H1 (cell line): ENCODE data around the gene SAG. TPM values are rescaled to one million over a fixed set of nuclear protein-coding genes. Genes with fewer than 3 reads are reported as not detected.

Source experiments
- CTCF ChIA-PET: fragments of 300-600 bp; sonication (Branson Sonifier 250); formaldehyde crosslinking; loops from one replicate; lab custom pipeline; 2021; ENCODE audit not compliant: partially characterized antibody; lab: Charles Lee
- POLR2A ChIA-PET: fragments of 300-600 bp; sonication (Branson Sonifier 250); formaldehyde crosslinking; loops from one replicate; lab custom pipeline; 2021; ENCODE audit warnings: inconsistent platforms; ENCODE audit not compliant: partially characterized antibody; lab: Charles Lee
- DNase-seq, 2 experiments: peaks; one replicate each; pipeline versions ENCODE4 v3.0.0 to v3.0.0-alpha.2; 2010 to 2022; ENCODE audit warnings: low spot score in 2 of 2, low read depth in 1 of 2, mixed read lengths in 1 of 2
- FAIRE-seq: peaks from 2 replicates; lab custom pipeline; 2011; peaks lifted over from hg19 to GRCh38; lab: Jason Lieb, UNC
- H2AFZ ChIP-seq: 2 replicates; pipeline ENCODE4 v1.8.1; 2012; ENCODE audit warnings: low read length, inconsistent platforms
- H2AK5ac ChIP-seq: 2 replicates; pipeline ENCODE4 v1.6.1; 2013; ENCODE audit warnings: low read depth, low read length
- H2BK120ac ChIP-seq: replicated peaks from 2 replicates; pipeline ENCODE3; 2013; ENCODE audit warnings: low read depth, low read length, inconsistent platforms
- H2BK12ac ChIP-seq: 2 replicates; pipeline ENCODE4 v1.6.1; 2013; ENCODE audit warnings: low read depth, low read length
- H2BK15ac ChIP-seq: 2 replicates; pipeline ENCODE4 v1.6.1; 2013; ENCODE audit warnings: low read length
- H2BK20ac ChIP-seq: 2 replicates; pipeline ENCODE4 v1.6.1; 2013; ENCODE audit warnings: low read length
- H2BK5ac ChIP-seq: 2 replicates; pipeline ENCODE4 v1.6.1; 2013; ENCODE audit warnings: low read depth, low read length
- H3K14ac ChIP-seq: 2 replicates; pipeline ENCODE4 v1.6.1; 2013; ENCODE audit warnings: inconsistent platforms; ENCODE audit not compliant: insufficient read length
- H3K18ac ChIP-seq: 2 replicates; pipeline ENCODE4 v1.6.1; 2013; ENCODE audit warnings: low read length; ENCODE audit errors: extremely low read depth
- H3K23ac ChIP-seq: 2 replicates; pipeline ENCODE4 v1.6.1; 2013; ENCODE audit warnings: inconsistent platforms; ENCODE audit not compliant: insufficient read length
- H3K23me2 ChIP-seq: 2 replicates; pipeline ENCODE4 v1.6.1; 2013; ENCODE audit warnings: low read depth, low read length
- H3K27ac ChIP-seq: 2 replicates; pipeline ENCODE4 v1.6.1; 2011; ENCODE audit warnings: low read depth, low read length, inconsistent platforms
- H3K27me3 ChIP-seq, 4 experiments: replicated peaks in 1 of 4; 1 replicate in 1 of 4; 2 replicates in 3 of 4; pipeline versions ENCODE4 v1.6.1 to v1.8.1; 2011 to 2013; ENCODE audit warnings: low read length in 3 of 4, mild to moderate bottlenecking in 3 of 4, inconsistent platforms in 2 of 4, mixed read lengths in 2 of 4, moderate library complexity in 1 of 4; ENCODE audit not compliant: control insufficient read depth in 3 of 4, insufficient read depth in 3 of 4; ENCODE audit errors: extremely low read depth in 1 of 4
- H3K36me3 ChIP-seq, 4 experiments: 2 replicates each; pipeline versions ENCODE4 v1.6.1 to v1.8.1; 2011 to 2013; ENCODE audit warnings: mild to moderate bottlenecking in 4 of 4, low read length in 3 of 4, moderate library complexity in 2 of 4, control low read depth in 1 of 4, inconsistent platforms in 1 of 4; ENCODE audit not compliant: insufficient read depth in 4 of 4, control insufficient read depth in 2 of 4
- H3K4ac ChIP-seq: replicated peaks from 2 replicates; pipeline ENCODE3; 2013; ENCODE audit warnings: low read length, low read depth, mixed read lengths, inconsistent platforms; ENCODE audit not compliant: insufficient read length
- H3K4me1 ChIP-seq, 4 experiments: replicated peaks in 1 of 4; 1 replicate in 1 of 4; 2 replicates in 3 of 4; pipeline versions ENCODE4 v1.6.1 to v1.8.1; 2011 to 2013; ENCODE audit warnings: low read length in 3 of 4, inconsistent platforms in 2 of 4, mixed read lengths in 1 of 4; ENCODE audit not compliant: insufficient read depth in 4 of 4, control insufficient read depth in 3 of 4
- H3K4me2 ChIP-seq, 2 experiments: 2 replicates each; pipeline versions ENCODE4 v1.6.1 to v1.8.1; 2011 to 2013; ENCODE audit warnings: low read depth in 2 of 2, low read length in 2 of 2, control low read depth in 1 of 2, inconsistent platforms in 1 of 2, mild to moderate bottlenecking in 1 of 2; ENCODE audit not compliant: insufficient read depth in 1 of 2
- H3K4me3 ChIP-seq, 4 experiments: fragments of 200-600, 300-600 bp in 1 of 4; sonication (generic), shearing (Covaris generic), sonication (Bioruptor Twin) in 1 of 4; 2 replicates each; pipeline versions ENCODE4 v1.5.1 to v1.8.1; 2011 to 2016; ENCODE audit warnings: low read length in 4 of 4, low read depth in 3 of 4, control low read depth in 2 of 4, inconsistent platforms in 2 of 4, mild to moderate bottlenecking in 2 of 4, mixed read lengths in 1 of 4, moderate library complexity in 1 of 4; ENCODE audit not compliant: insufficient read depth in 2 of 4; ENCODE audit errors: extremely low read depth in 1 of 4
- H3K56ac ChIP-seq: replicated peaks from 2 replicates; pipeline ENCODE3; 2013; ENCODE audit warnings: low read depth, mild to moderate bottlenecking, mixed read lengths, low read length, inconsistent platforms; ENCODE audit not compliant: insufficient read length
- H3K79me1 ChIP-seq: 2 replicates; pipeline ENCODE4 v1.6.1; 2013; ENCODE audit warnings: low read depth, low read length, control low read depth
- H3K79me2 ChIP-seq, 2 experiments: 2 replicates each; pipeline versions ENCODE4 v1.6.1 to v1.8.1; 2012 to 2013; ENCODE audit warnings: low read length in 2 of 2, mild to moderate bottlenecking in 2 of 2, inconsistent platforms in 1 of 2; ENCODE audit not compliant: insufficient read depth in 2 of 2, control insufficient read depth in 1 of 2
- H3K9ac ChIP-seq, 4 experiments: replicated peaks in 1 of 4; 1 replicate in 1 of 4; 2 replicates in 3 of 4; pipeline versions ENCODE4 v1.6.1 to v1.8.1; 2011 to 2013; ENCODE audit warnings: low read depth in 3 of 4, low read length in 3 of 4, control low read depth in 2 of 4, mild to moderate bottlenecking in 2 of 4, moderate library complexity in 2 of 4, inconsistent platforms in 1 of 4; ENCODE audit errors: extremely low read depth in 1 of 4
- H3K9me3 ChIP-seq, 2 experiments: 2 replicates each; pipeline versions ENCODE4 v1.6.1 to v1.8.1; 2012 to 2013; ENCODE audit warnings: mild to moderate bottlenecking in 2 of 2, moderate library complexity in 2 of 2, control low read depth in 1 of 2, inconsistent platforms in 1 of 2, low read depth in 1 of 2, low read length in 1 of 2, mixed read lengths in 1 of 2; ENCODE audit not compliant: insufficient read depth in 2 of 2
- H4K20me1 ChIP-seq, 2 experiments: replicated peaks in 1 of 2; 2 replicates each; pipeline versions ENCODE3 to v1.8.1; 2011 to 2013; ENCODE audit warnings: inconsistent platforms in 2 of 2, low read length in 2 of 2, mild to moderate bottlenecking in 1 of 2; ENCODE audit not compliant: insufficient read depth in 2 of 2, control insufficient read depth in 1 of 2
- H4K5ac ChIP-seq: 2 replicates; pipeline ENCODE4 v1.6.1; 2013; ENCODE audit warnings: low read length, low read depth, mixed read lengths, inconsistent platforms; ENCODE audit not compliant: insufficient read length
- H4K8ac ChIP-seq: 2 replicates; pipeline ENCODE4 v1.8.0; 2013; ENCODE audit warnings: mild to moderate bottlenecking, moderate library complexity, low read length, inconsistent platforms; ENCODE audit not compliant: insufficient read depth; ENCODE audit errors: extremely low read depth
- H4K91ac ChIP-seq: replicated peaks from 2 replicates; pipeline ENCODE3; 2013; ENCODE audit warnings: low read length, mixed read lengths, inconsistent platforms; ENCODE audit not compliant: insufficient read length
- BACH1 ChIP-seq: IDR thresholded peaks from 2 replicates; pipeline ENCODE4 v1.6.1; 2012; ENCODE audit warnings: low read length, improper control_type of control experiment
- BCL11A ChIP-seq, 2 experiments: IDR thresholded peaks; one replicate each; pipeline ENCODE4 v1.6.1; 2011; ENCODE audit warnings: low read depth in 2 of 2, low read length in 2 of 2, mild to moderate bottlenecking in 2 of 2
- EGR1 ChIP-seq: IDR thresholded peaks from 2 replicates; pipeline ENCODE4 v1.6.1; 2011; ENCODE audit warnings: low read depth, low read length, borderline replicate concordance
- EZH2 ChIP-seq: fragments of 200-600 bp; sonication (generic); IDR thresholded peaks from 2 replicates; pipeline ENCODE4 v1.7.1; 2012; ENCODE audit warnings: low read depth, mild to moderate bottlenecking, moderate library complexity, low read length, inconsistent platforms; ENCODE audit not compliant: severe bottlenecking
- HDAC6 ChIP-seq: IDR thresholded peaks from one replicate; pipeline ENCODE4 v1.7.1; 2012; ENCODE audit warnings: low read depth, mild to moderate bottlenecking, inconsistent platforms, low read length, moderate library complexity
- NRF1 ChIP-seq: IDR thresholded peaks from 2 replicates; pipeline ENCODE4 v1.6.1; 2011; ENCODE audit warnings: mild to moderate bottlenecking, low read depth, low read length, improper control_type of control experiment
- RAD21 ChIP-seq, 2 experiments: IDR thresholded peaks in 1 of 2; conservative IDR thresholded peaks in 1 of 2; 2 replicates each; pipeline ENCODE4 v1.6.1; 2011; ENCODE audit warnings: low read depth in 2 of 2, low read length in 2 of 2, improper control_type of control experiment in 1 of 2, inconsistent platforms in 1 of 2, mild to moderate bottlenecking in 1 of 2, moderate library complexity in 1 of 2
- RBBP5 ChIP-seq: IDR thresholded peaks from 2 replicates; pipeline ENCODE4 v1.7.1; 2012; ENCODE audit warnings: low read depth, mild to moderate bottlenecking, inconsistent platforms, low read length, moderate library complexity, borderline replicate concordance
- SIN3A ChIP-seq, 2 experiments: IDR thresholded peaks in 1 of 2; conservative IDR thresholded peaks in 1 of 2; 2 replicates each; pipeline ENCODE4 v1.6.1; 2011 to 2012; ENCODE audit warnings: low read length in 2 of 2, improper control_type of control experiment in 1 of 2, low read depth in 1 of 2, mild to moderate bottlenecking in 1 of 2
- SP1 ChIP-seq: IDR thresholded peaks from 2 replicates; pipeline ENCODE4 v1.6.1; 2011; ENCODE audit warnings: low read depth, low read length
- SP2 ChIP-seq: IDR thresholded peaks from 2 replicates; pipeline ENCODE4 v1.6.1; 2012; ENCODE audit warnings: mild to moderate bottlenecking, low read length, inconsistent platforms
- SP4 ChIP-seq: IDR thresholded peaks from 2 replicates; pipeline ENCODE4 v1.6.1; 2012; ENCODE audit warnings: low read length, inconsistent platforms
- TAF7 ChIP-seq: optimal IDR thresholded peaks from 2 replicates; pipeline ENCODE3; 2011; ENCODE audit warnings: low read depth, mild to moderate bottlenecking, inconsistent platforms, low read length, moderate library complexity, borderline replicate concordance
- TCF12 ChIP-seq: IDR thresholded peaks from 2 replicates; pipeline ENCODE4 v1.6.1; 2011; ENCODE audit warnings: low read depth, mild to moderate bottlenecking, low read length
- WGBS, 2 experiments: shearing (Covaris generic) in 1 of 2; methylation state at CpG; one replicate each; pipeline versions ENCODE4 v1.1.6 to v1.1.7; 2013 to 2015; ENCODE audit warnings: low lambda C conversion rate in 2 of 2, mixed read lengths in 2 of 2, inconsistent platforms in 1 of 2, low coverage in 1 of 2, missing lambda C conversion rate in 1 of 2; ENCODE audit not compliant: insufficient replicate concordance in 2 of 2, insufficient coverage in 1 of 2, insufficient read length in 1 of 2; ENCODE audit errors: extremely low coverage in 1 of 2, missing lambda C conversion rate in 1 of 2; 5-methylcytosine and 5-hydroxymethylcytosine counted together
- polyA plus RNA-seq, 7 experiments: library from polyadenylated mRNA; depleted of rRNA in 3 of 7; stranded (reverse) in 5 of 7; unstranded in 2 of 7; fragments of >200 nt in 5 of 7; fragments of 200-250 nt in 2 of 7; gene quantifications; 1 replicate in 5 of 7; 2 replicates in 1 of 7; 4 replicates in 1 of 7; pipeline versions ENCODE4 v1.2.1 to v1.2.3, GENCODE V29; 2011 to 2013; ENCODE audit warnings: missing spikeins in 2 of 7, mixed read lengths in 2 of 7
- total RNA-seq: library from RNA; stranded (reverse); fragmentation: NEBNext Ultra II Directional; extraction: Animal tissue kit (Norgen Biotek cat#: 25700); gene quantifications from 2 replicates; pipeline ENCODE4 v1.2.1, GENCODE V29; 2021
- TF ChIP-seq, protein P1 (sequence below): IDR thresholded peaks from 2 replicates; pipeline ENCODE4 v1.6.1; 2012; ENCODE audit warnings: inconsistent platforms

Gene SAG
- total and polyA plus RNA-seq, 2 of the 8 experiments (the other 6 are each of a cell fraction or from before 2014, with no cell fraction given) = not detected

DNA sequence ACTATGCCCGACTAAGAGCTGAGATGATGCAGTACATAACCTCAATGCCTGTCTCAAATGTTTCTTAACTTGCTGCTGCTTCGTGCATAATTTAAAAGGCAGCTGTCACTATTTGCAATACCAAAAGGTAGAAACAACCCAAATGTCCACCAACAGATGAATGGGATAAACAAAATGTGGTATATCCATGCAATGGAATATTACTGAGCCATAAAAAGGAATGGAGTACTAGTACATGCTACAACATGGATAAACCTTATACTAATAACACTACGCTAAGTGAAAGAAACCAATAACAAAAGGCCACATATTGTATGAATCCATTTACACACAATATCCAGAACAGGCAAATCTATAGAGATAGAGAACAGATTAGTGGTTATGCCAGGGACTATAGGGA is 33.7 kb downstream of the SAG start:
- FAIRE-seq = no peak
- no peak overlapping the region for H4K8ac ChIP-seq

More for the DNA sequence above, 33.7 kb downstream of the SAG start:
- H2AK5ac ChIP-seq = no peak overlapping the region
- TF ChIP-seq BCL11A (IDR thresholded peaks at IDR 0.05; ENCODE audit: low read depth in 2 of 2, low read length in 2 of 2) = no peak
- no peak for TF ChIP-seq TCF12
- TF ChIP-seq BACH1 = no peak
- no peak for TF ChIP-seq HDAC6
- no peak for TF ChIP-seq RAD21 (IDR thresholded peaks at IDR 0.05 in 1 of 2, conservative IDR thresholded peaks at IDR 0.05 in 1 of 2; ENCODE audit: low read depth in 2 of 2, low read length in 2 of 2)
- no peak for TF ChIP-seq TAF7
- TF ChIP-seq NRF1 = no peak
- TF ChIP-seq SP1 = no peak
- no peak for TF ChIP-seq RBBP5
- no peak for TF ChIP-seq SP2
- TF ChIP-seq, protein P1, sequence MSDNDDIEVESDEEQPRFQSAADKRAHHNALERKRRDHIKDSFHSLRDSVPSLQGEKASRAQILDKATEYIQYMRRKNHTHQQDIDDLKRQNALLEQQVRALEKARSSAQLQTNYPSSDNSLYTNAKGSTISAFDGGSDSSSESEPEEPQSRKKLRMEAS = no peak
- no peak for TF ChIP-seq SP4
- no peak for TF ChIP-seq EZH2
- no peak for TF ChIP-seq EGR1
- no peak for TF ChIP-seq SIN3A (conservative IDR thresholded peaks at IDR 0.05 in 1 of 2, IDR thresholded peaks at IDR 0.05 in 1 of 2; ENCODE audit: low read depth in 1 of 2, low read length in 2 of 2)
- H3K36me3 ChIP-seq = no peaks in the 10 kb centered on the region
- no peak overlapping the region for H2BK20ac ChIP-seq
- no peaks in the 10 kb centered on the region; a peak in 1 of 7 replicates for H3K27me3 ChIP-seq
- H3K9ac ChIP-seq = no peak overlapping the region
- H3K23me2 ChIP-seq = no peaks in the 10 kb centered on the region
- H4K5ac ChIP-seq = no peak overlapping the region
- no peak overlapping the region for H4K91ac ChIP-seq
- 0 out of 4 replicates have a peak, but pooled peaks cover 0 to 4% of the 10 kb centered on the region in 2 experiments for H3K9me3 ChIP-seq
- POLR2A ChIA-PET = no interaction called here
- H3K23ac ChIP-seq = no peak overlapping the region
- H3K27ac ChIP-seq = no peak overlapping the region
- H2AFZ ChIP-seq = no peak overlapping the region
- H3K79me1 ChIP-seq = no peaks in the 10 kb centered on the region
- H3K18ac ChIP-seq = no peak overlapping the region
- H2BK120ac ChIP-seq = no peak overlapping the region
- H3K14ac ChIP-seq = no peak overlapping the region
- no peak overlapping the region for H3K4me3 ChIP-seq
- no peak overlapping the region for H3K4me2 ChIP-seq
- no peak overlapping the region for H2BK12ac ChIP-seq
- 97% methylated on average over 3 of the region's 3 CpGs; no CpG with 5 or more reads in 1 of the 2 experiments for WGBS, 2 experiments
- CTCF ChIA-PET = interaction anchor here (1.3 to 2.6 kb wide), 2 partner anchors 12 to 102 kb away, joined by 3 to 8 read pairs; no protein-coding TSS in a partner anchor
- H3K4me1 ChIP-seq = no peaks in the 10 kb centered on the region
- no peak overlapping the region for H2BK5ac ChIP-seq
- H3K56ac ChIP-seq = no peak overlapping the region
- no peaks in the 10 kb centered on the region for H3K79me2 ChIP-seq
- H4K20me1 ChIP-seq = no peaks in the 10 kb centered on the region
- no peak overlapping the region for H3K4ac ChIP-seq
- H2BK15ac ChIP-seq = no peak overlapping the region
- no peak for DNase-seq
